ENCODE measurements around the gene DST. TPM values are rescaled to one million over a fixed set of nuclear protein-coding genes. Genes with fewer than 3 reads are reported as not detected.

Gene DST
- total and polyA plus RNA-seq, 2 of the 4 experiments (the other 2 are of a cell fraction) = 97.7 to 452 TPM

- H3K18ac ChIP-seq (ENCODE audit: low read depth, low read length) = no peak overlapping the region
- TF ChIP-seq MAZ (IDR thresholded peaks at IDR 0.05; ENCODE audit: borderline replicate concordance, low read depth, low read length) (no peak), FOS (IDR thresholded peaks at IDR 0.05; ENCODE audit: low read depth, low read length) (no peak), RCOR1 (IDR thresholded peaks at IDR 0.05; ENCODE audit: insufficient replicate concordance, low read length) (no peak), MXI1 (IDR thresholded peaks at IDR 0.05; ENCODE audit: borderline replicate concordance, low read depth, low read length) (no peak), MAFK (IDR thresholded peaks at IDR 0.05; ENCODE audit: low read depth, low read length) (no peak), USF2 (IDR thresholded peaks at IDR 0.05; ENCODE audit: low read depth, low read length) (no peak), NFE2L2 (IDR thresholded peaks at IDR 0.05; ENCODE audit: low read depth, low read length) (no peak), CHD1 (IDR thresholded peaks at IDR 0.05; ENCODE audit: low read depth, low read length) (no peak), BHLHE40 (IDR thresholded peaks at IDR 0.05; ENCODE audit: low read depth, low read length) (no peak), CTCF (conservative IDR thresholded peaks at IDR 0.05; ENCODE audit: low read depth, low read length) (no peak), SMC3 (IDR thresholded peaks at IDR 0.05; ENCODE audit: low read depth, low read length) (no peak), ELK1 (IDR thresholded peaks at IDR 0.05; ENCODE audit: borderline replicate concordance, low read depth, low read length) (no peak), POLR2A (IDR thresholded peaks at IDR 0.05; ENCODE audit: low read depth, low read length) (no peak), CEBPB (IDR thresholded peaks at IDR 0.05; ENCODE audit: low read depth, low read length) (no peak), RFX5 (IDR thresholded peaks at IDR 0.05; ENCODE audit: low read depth, low read length) (no peak), RAD21 (IDR thresholded peaks at IDR 0.05; ENCODE audit: low read length) (no peak)
- peaks cover 6% of the 10 kb centered on the region for H3K9me1 ChIP-seq (ENCODE audit: insufficient read depth, low read length)
- no peak overlapping the region for H3K27ac ChIP-seq (ENCODE audit: insufficient read depth, low read length)
- peaks cover 22 to 68% of the 10 kb centered on the region in 2 experiments for H3K79me1 ChIP-seq (ENCODE audit: low read depth in 1 of 2, low read length in 2 of 2)
- no peak overlapping the region for H3K56ac ChIP-seq (ENCODE audit: extremely low read depth, insufficient read depth, low read length)
- H4K5ac ChIP-seq (ENCODE audit: low read depth, low read length) = no peak overlapping the region
- H2BK120ac ChIP-seq (ENCODE audit: low read depth, low read length) = no peak overlapping the region
- CTCF ChIA-PET = no interaction called here
- no peak overlapping the region for H2AFZ ChIP-seq (replicated peaks; ENCODE audit: low read length, poor library complexity)
- H4K8ac ChIP-seq (ENCODE audit: low read depth in 2 of 2, low read length in 2 of 2) = no peak overlapping the region
- H2AK9ac ChIP-seq (replicated peaks; ENCODE audit: low read depth, low read length, poor library complexity) = no peak overlapping the region
- H2BK20ac ChIP-seq (ENCODE audit: low read depth, low read length) = no peak overlapping the region
- no CpG with 5 or more reads among the region's 1 CpG for WGBS, 2 experiments (ENCODE audit: extremely low coverage in 2 of 2, insufficient read length in 1 of 2)
- peaks cover 2% of the 10 kb centered on the region for H3K36me3 ChIP-seq (ENCODE audit: control insufficient read depth, insufficient read depth, low read length)
- H3K9me3 ChIP-seq (ENCODE audit: control insufficient read depth, insufficient read depth, low read length) = no peaks in the 10 kb centered on the region
- POLR2A ChIA-PET (ENCODE audit: unreplicated experiment) = no interaction called here
- H3K4me2 ChIP-seq (ENCODE audit: low read depth, low read length) = no peak overlapping the region
- dilution Hi-C loops (cut with HindIII; ENCODE audit: low sequenced_read_pairs, unreplicated experiment) (no loop called here), in situ Hi-C loops (cut with MboI; ENCODE audit: low sequenced_read_pairs) (no loop called here), intact Hi-C loops (cut with micrococcal nuclease) (no loop called here)
- H4K91ac ChIP-seq (ENCODE audit: insufficient read depth, low read depth, low read length) = no peak overlapping the region
- H2BK5ac ChIP-seq (ENCODE audit: low read depth, low read length, poor library complexity, severe bottlenecking) = no peak overlapping the region
- no peak for ATAC-seq (ENCODE audit: low read depth)
- no TSS peak for BruUV-seq (replicated peaks)
- no peak overlapping the region; the same call in 1 of the 2 replicates for H3K23ac ChIP-seq (ENCODE audit: low read depth, low read length)
- H3K4me3 ChIP-seq (ENCODE audit: insufficient read depth, low read depth, low read length) = no peak overlapping the region
- no peaks in the 10 kb centered on the region for H3K27me3 ChIP-seq (ENCODE audit: control insufficient read depth, insufficient read depth, low read length)
- peaks cover 26% of the 10 kb centered on the region; the same call in 1 of the 2 replicates for H4K20me1 ChIP-seq (ENCODE audit: insufficient read depth, low read length)
- no peak overlapping the region for H3K9ac ChIP-seq (ENCODE audit: low read depth, low read length)
- H2AK5ac ChIP-seq (ENCODE audit: low read depth, low read length) = no peak overlapping the region
- peaks cover 4% of the 10 kb centered on the region for H3K4me1 ChIP-seq (ENCODE audit: control insufficient read depth, insufficient read depth, low read length)
- no peak overlapping the region for H3K14ac ChIP-seq (replicated peaks; ENCODE audit: low read depth, low read length)
- DNase-seq = no peak
- H2BK15ac ChIP-seq (ENCODE audit: low read depth, low read length) = no peak overlapping the region
- H3K4ac ChIP-seq (ENCODE audit: low read depth, low read length) = no peak overlapping the region
Observed at GRCh38 chr6:56671160-56671559, 28.5 kb upstream of the DST start.
